NOMO-1 (cell line): Measurements from ENCODE around the gene DOK3.

Source experiments
- DNase-seq, 2 experiments: peaks; one replicate each; lab custom pipeline; 2025; ENCODE audit not compliant: unreplicated experiment in 2 of 2; lab: John Stamatoyannopoulos, UW

DOK3 gene

DNA sequence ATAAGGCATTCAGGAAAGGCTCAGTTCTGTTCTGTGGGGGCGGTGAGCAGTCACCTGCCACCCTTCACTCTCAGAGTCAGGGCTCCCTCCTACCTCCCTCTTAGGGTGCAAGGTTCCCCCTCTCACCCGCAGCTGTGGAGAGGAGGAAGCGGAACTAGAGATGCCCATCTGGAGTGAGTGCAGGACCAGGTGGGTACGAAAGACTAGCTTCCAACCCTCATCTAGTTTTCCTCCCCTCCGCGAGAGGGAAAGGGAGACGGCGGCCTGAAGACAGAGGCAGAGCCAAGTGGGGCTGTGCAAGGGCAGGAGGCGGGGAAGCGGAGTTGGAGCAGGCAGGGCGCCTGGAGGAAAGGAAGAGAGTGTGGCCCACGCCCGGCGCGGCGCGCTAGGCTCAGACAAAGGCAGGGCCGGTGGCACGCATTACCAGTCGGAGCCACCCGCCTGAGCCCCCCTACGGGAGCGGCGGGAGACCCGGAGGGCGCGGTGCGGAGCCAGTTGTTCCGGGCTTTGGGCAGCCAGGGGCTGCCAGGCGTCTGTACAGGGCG, 55.7 kb downstream of the DOK3 start:
- DNase-seq: no peak

DNA sequence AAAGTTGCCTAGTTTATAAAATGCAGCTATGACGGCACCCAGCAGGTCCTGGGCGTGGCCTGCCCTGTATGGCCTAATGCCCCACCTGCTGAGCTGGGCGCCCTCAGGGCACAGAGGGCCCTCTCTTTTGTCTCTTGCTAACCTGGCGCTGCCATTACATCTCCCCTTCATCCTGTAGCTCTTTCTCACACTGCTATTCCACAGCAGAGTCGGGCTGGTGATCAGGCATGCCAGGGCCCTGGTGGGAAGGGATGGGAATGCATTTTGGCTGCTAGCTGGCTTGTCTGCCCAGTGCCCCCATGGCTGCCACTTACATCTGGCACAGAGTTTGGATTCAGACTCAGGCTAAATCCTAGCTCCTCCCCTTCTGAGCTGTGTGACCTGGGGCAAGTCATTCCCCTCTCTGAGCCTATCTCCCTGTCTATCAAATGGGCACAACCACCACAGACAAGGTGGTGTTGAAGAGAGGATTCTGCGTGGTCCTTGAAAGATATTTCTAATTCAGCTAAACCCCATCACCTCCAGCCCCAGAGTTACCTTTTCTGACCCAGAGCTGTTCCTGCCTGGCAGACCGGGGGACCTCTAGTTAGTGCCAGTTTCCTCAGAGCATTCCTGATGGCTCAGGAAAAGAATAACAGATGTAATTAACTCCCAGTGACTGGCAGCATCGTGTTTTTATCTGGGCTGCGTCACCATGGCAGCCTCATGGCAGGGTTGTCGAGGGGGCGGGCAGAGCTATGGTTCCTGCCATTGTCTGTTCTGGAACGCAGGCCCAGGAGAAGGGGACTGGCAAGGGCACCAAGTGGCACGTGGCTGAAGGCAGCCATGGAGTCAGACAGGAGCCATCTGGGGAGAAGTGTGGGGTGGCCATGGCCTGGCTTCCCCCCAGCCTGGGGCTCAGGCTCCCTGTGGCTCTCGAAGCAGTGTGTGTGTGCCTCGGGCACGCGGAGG, 56.7 kb downstream of the DOK3 start:
- no peak for DNase-seq
